Skeletal muscle satellite cell (primary cell): ENCODE data around the gene GALNT18.

Experiments
- H3K27me3 ChIP-seq: 2 replicates; pipeline ENCODE4 v1.7.0; 2013; ENCODE audit warnings: low read length; ENCODE audit not compliant: control insufficient read depth, insufficient read depth
- H3K36me3 ChIP-seq: 2 replicates; pipeline ENCODE4 v1.7.0; 2013; ENCODE audit warnings: mild to moderate bottlenecking, control low read depth, low read length; ENCODE audit not compliant: insufficient read depth
- H3K4me1 ChIP-seq: 2 replicates; pipeline ENCODE4 v1.7.0; 2013; ENCODE audit warnings: low read length; ENCODE audit not compliant: control insufficient read depth, insufficient read depth
- H3K4me2 ChIP-seq: 2 replicates; pipeline ENCODE4 v1.7.0; 2013; ENCODE audit warnings: mild to moderate bottlenecking, low read length
- H3K4me3 ChIP-seq: 2 replicates; pipeline ENCODE4 v1.7.0; 2013; ENCODE audit warnings: low read length
- H3K9ac ChIP-seq: 2 replicates; pipeline ENCODE4 v1.7.0; 2013; ENCODE audit warnings: mild to moderate bottlenecking, low read depth, low read length, moderate library complexity
- H3K9me3 ChIP-seq: replicated peaks from 2 replicates; pipeline ENCODE4 v1.7.0; 2013; ENCODE audit warnings: mild to moderate bottlenecking, control low read depth, low read length

Gene GALNT18

DNA sequence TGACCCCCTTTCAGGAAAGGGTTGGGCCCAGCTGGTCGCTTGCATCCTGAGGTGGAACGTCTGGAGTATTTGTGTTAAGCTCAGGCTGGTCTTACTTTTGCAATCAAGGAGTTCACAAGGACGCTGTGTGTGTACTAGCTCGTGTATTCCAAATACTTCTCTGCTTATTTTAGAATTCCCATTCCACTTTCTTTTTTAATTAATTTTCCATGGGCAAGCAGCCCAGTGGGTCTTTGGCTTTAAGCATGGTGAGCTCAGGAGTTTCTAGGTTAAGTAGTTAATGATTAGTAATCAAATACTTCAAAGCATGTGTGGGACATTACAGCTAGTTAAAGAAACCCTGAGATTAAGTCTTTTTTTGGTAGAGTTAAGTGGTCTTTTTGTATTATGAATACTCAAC is 337.3 kb downstream of the GALNT18 start:
- Histone ChIP-seq H3K4me3 (no peak overlapping the region), H3K36me3 (no peaks in the 10 kb centered on the region), H3K4me2 (no peak overlapping the region), H3K4me1 (peaks cover 14% of the 10 kb centered on the region), H3K27me3 (peaks cover 28% of the 10 kb centered on the region), H3K9me3 (no peaks in the 10 kb centered on the region), H3K9ac (no peak overlapping the region)

- H3K9ac ChIP-seq: no peak overlapping the region
- H3K4me3 ChIP-seq: no peak overlapping the region
- peaks cover 10% of the 10 kb centered on the region for H3K27me3 ChIP-seq
- no peaks in the 10 kb centered on the region for H3K36me3 ChIP-seq
- H3K9me3 ChIP-seq: no peaks in the 10 kb centered on the region
- peaks cover 15% of the 10 kb centered on the region for H3K4me1 ChIP-seq
- no peak overlapping the region for H3K4me2 ChIP-seq
These were observed 340.2 kb downstream of the GALNT18 start for GRCh38 chr11:11281626-11282025.

- H3K27me3 ChIP-seq: peaks cover 2% of the 10 kb centered on the region
- H3K4me3 ChIP-seq: no peak overlapping the region
- no peaks in the 10 kb centered on the region for H3K9me3 ChIP-seq
- no peaks in the 10 kb centered on the region for H3K36me3 ChIP-seq
- peaks cover 15% of the 10 kb centered on the region for H3K4me1 ChIP-seq
- peak overlapping the region; percentile 40 for H3K9ac ChIP-seq
- no peak overlapping the region for H3K4me2 ChIP-seq
These were observed 341.0 kb downstream of the GALNT18 start for GRCh38 chr11:11280826-11281225.

GRCh38 chr11:11279956-11280689 is 341.7 kb downstream of the GALNT18 start:
- Histone ChIP-seq H3K27me3 (no peaks in the 10 kb centered on the region), H3K4me2 (peak overlapping the region; percentile 16), H3K36me3 (no peaks in the 10 kb centered on the region)

GRCh38 chr11:11272254-11272653 is 349.6 kb downstream of the GALNT18 start:
- H3K9me3 ChIP-seq: no peaks in the 10 kb centered on the region
- H3K27me3 ChIP-seq: peaks cover 9% of the 10 kb centered on the region
- no peaks in the 10 kb centered on the region for H3K4me1 ChIP-seq
- no peaks in the 10 kb centered on the region for H3K36me3 ChIP-seq
- H3K9ac ChIP-seq: no peak overlapping the region
- H3K4me3 ChIP-seq: no peak overlapping the region
- no peak overlapping the region for H3K4me2 ChIP-seq

More at GRCh38 chr11:11279956-11280689, 341.7 kb downstream of the GALNT18 start:
- peak overlapping the region; percentile 40 for H3K9ac ChIP-seq
- no peaks in the 10 kb centered on the region for H3K9me3 ChIP-seq
- H3K4me3 ChIP-seq: no peak overlapping the region
- peaks cover 15% of the 10 kb centered on the region for H3K4me1 ChIP-seq

DNA sequence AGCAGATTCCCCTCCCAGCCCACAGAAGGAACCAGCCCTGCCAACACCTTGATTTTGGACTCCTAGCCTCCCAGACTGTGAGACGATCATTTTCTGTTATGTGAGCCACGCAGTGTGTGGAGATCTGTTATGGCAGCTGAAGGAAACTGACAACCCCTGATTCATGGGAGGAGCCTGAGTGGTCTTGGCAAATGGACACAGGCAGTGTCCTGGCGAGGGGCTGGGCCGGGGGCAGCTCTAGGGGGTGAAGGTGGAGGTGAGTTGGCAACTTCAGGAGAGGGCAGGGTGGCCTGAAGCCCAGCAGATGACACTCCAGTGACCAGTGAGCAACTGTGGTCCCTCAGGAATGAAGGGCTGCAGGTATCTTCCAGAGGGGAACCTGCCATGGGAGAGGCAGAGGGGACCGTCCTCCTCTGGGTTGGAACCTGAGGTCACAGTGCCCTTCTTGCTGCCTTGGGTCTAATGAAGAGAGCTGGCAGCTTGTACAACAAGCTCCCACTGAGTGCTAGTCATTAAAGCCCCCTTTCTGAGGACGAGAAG is 351.5 kb downstream of the GALNT18 start:
- Histone ChIP-seq H3K9ac (no peak overlapping the region), H3K4me1 (no peaks in the 10 kb centered on the region), H3K4me3 (no peak overlapping the region), H3K27me3 (peaks cover 9% of the 10 kb centered on the region), H3K36me3 (no peaks in the 10 kb centered on the region), H3K9me3 (no peaks in the 10 kb centered on the region), H3K4me2 (no peak overlapping the region)

- no peak overlapping the region for H3K9ac ChIP-seq
- H3K4me2 ChIP-seq: no peak overlapping the region
- H3K9me3 ChIP-seq: no peaks in the 10 kb centered on the region
- H3K36me3 ChIP-seq: no peaks in the 10 kb centered on the region
- no peak overlapping the region for H3K4me3 ChIP-seq
- peaks cover 12% of the 10 kb centered on the region for H3K27me3 ChIP-seq
- peaks cover 2% of the 10 kb centered on the region for H3K4me1 ChIP-seq
These were observed 353.1 kb downstream of the GALNT18 start for GRCh38 chr11:11268706-11269105.

DNA sequence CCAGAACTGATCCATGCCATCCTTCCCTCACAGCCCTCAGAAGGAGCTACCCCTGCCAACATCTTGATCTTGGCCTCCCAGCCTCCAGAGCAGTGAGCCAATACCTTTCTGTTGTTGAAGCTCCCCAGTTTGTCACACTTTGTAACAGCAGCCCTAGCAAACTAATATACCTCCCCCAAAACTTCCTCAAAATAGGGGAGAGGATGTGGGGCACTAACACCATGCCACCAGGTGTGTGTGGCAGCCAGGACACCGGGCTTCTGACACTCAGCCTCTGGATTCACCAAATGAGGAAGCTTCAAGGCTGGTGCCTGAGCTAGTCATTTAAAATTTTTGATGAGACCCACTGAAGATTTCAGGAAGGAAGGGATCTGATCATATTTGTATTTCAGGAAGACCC is 353.7 kb downstream of the GALNT18 start:
- Histone ChIP-seq H3K4me2 (no peak overlapping the region), H3K27me3 (peaks cover 12% of the 10 kb centered on the region), H3K9me3 (no peaks in the 10 kb centered on the region), H3K4me3 (no peak overlapping the region), H3K4me1 (peaks cover 3% of the 10 kb centered on the region), H3K9ac (no peak overlapping the region), H3K36me3 (no peaks in the 10 kb centered on the region)

DNA sequence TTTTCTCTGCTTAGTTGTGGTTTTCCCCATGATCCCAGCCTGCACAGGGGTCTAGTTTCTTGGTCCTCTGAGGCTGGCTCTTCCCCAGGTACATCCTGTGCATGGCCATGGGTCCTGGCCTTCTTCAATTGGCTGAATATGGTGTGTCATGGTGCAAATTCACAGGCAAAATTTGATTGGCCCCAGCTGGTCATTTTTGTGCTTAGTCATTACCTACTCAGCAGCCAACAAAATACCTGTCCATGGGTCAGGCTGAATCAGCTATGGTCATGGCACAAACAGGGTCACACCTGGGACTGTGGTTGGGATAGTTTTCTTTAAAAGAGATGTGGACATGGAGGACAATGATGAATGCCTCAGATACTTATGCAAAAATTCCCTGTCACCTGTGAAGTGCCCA is 354.5 kb downstream of the GALNT18 start:
- Histone ChIP-seq H3K27me3 (peaks cover 11% of the 10 kb centered on the region), H3K9ac (no peak overlapping the region), H3K9me3 (no peaks in the 10 kb centered on the region), H3K4me3 (no peak overlapping the region), H3K4me1 (peaks cover 3% of the 10 kb centered on the region), H3K4me2 (no peak overlapping the region), H3K36me3 (no peaks in the 10 kb centered on the region)

- Histone ChIP-seq H3K4me3 (no peak overlapping the region), H3K4me2 (no peak overlapping the region), H3K4me1 (peaks cover 3% of the 10 kb centered on the region), H3K9ac (no peak overlapping the region), H3K27me3 (peaks cover 16% of the 10 kb centered on the region), H3K9me3 (no peaks in the 10 kb centered on the region), H3K36me3 (no peaks in the 10 kb centered on the region)
These were observed 355.7 kb downstream of the GALNT18 start for GRCh38 chr11:11265994-11266606.

- Histone ChIP-seq H3K4me3 (no peak overlapping the region), H3K36me3 (no peaks in the 10 kb centered on the region), H3K4me1 (peaks cover 3% of the 10 kb centered on the region), H3K27me3 (peaks cover 18% of the 10 kb centered on the region), H3K4me2 (no peak overlapping the region), H3K9ac (no peak overlapping the region), H3K9me3 (no peaks in the 10 kb centered on the region)
These were observed 356.5 kb downstream of the GALNT18 start for GRCh38 chr11:11265320-11265719.
